Measurements from ENCODE around the gene ENAH.

DNA sequence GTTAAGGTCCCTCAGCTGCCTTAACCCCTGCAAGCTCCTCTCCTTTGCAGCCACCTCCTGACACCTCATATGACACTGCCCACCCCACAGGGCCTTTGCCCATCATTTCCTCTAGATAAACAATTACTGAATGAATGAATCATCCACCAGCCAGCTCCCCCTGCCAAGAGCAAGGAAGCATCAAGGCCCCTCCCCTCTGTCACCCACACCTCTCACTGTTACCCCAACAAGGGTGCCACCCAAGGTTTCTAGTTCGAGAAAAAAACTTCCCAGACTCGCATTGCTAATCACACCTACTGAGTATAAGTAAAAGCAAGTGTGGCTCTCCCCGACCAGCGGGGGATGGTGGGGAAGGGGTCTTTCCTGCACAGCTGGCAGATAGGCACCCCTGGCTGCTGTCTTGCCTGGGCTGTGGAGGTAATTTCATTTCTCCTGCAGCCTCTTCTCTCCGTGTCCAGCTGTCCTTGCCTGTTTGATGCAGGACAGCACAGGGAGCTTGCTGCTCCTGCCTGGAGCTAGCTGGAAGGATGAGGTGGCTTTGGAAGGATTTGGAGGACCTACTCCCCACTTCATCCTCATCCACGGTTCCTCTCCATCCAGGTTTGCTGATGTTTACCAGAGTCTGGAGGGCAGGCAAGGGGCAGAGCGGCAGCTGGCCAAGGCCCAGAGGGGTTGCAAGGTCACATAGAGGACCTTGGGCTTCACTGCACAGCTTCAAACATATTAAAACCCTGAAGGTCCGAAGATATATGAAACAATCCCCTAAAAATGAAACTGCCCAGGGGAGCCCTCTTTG, 192.0 kb downstream of the ENAH start:
- TF ChIP-seq EZH2 (IDR thresholded peaks at IDR 0.05; ENCODE audit: borderline replicate concordance, low read length) = no peak
- no peak for TF ChIP-seq CTCF (conservative IDR thresholded peaks at IDR 0.05 in 1 of 2, IDR thresholded peaks at IDR 0.05 in 1 of 2; ENCODE audit: extremely low read depth in 1 of 2, insufficient read depth in 1 of 2, low read depth in 1 of 2, low read length in 2 of 2)

Measured in mammary epithelial cell (primary cell).